HEK293T (cell line): ENCODE results near the gene TSEN15.

Source experiments
- CTCF ChIA-PET: fragments of 350-600 bp; formaldehyde crosslinking; extraction: SDS; loops from one replicate; lab custom pipeline; 2021; ENCODE audit warnings: antibody characterized with exemption, inconsistent platforms; lab: Yijun Ruan, JAX
- POLR2A ChIA-PET: fragments of 350-600 bp; formaldehyde crosslinking; extraction: SDS; loops from one replicate; lab custom pipeline; 2020; ENCODE audit warnings: antibody characterized with exemption, inconsistent platforms; lab: Yijun Ruan, JAX
- DNase-seq: peaks from one replicate; pipeline ENCODE4 v3.0.0; 2012; ENCODE audit warnings: mixed read lengths; ENCODE audit errors: extremely low spot score
- ARNT ChIP-seq: fragments of 450-650 bp; IDR thresholded peaks from 2 replicates; pipeline ENCODE4 v1.6.1; 2017; ENCODE audit warnings: mild to moderate bottlenecking
- BHLHE40 ChIP-seq: fragments of 450-650 bp; IDR thresholded peaks from 2 replicates; pipeline ENCODE4 v1.6.1; 2016; ENCODE audit warnings: mild to moderate bottlenecking, moderate library complexity, borderline replicate concordance
- CTBP1 ChIP-seq: fragments of 450-650 bp; IDR thresholded peaks from 2 replicates; pipeline ENCODE4 v1.6.1; 2016; ENCODE audit warnings: borderline replicate concordance
- ELF4 ChIP-seq: fragments of 450-650 bp; IDR thresholded peaks from 2 replicates; pipeline ENCODE4 v1.6.1; 2017; ENCODE audit warnings: antibody characterized with exemption
- FOXA1 ChIP-seq: fragments of 450-650 bp; IDR thresholded peaks from 2 replicates; pipeline ENCODE4 v1.6.1; 2016; ENCODE audit warnings: mild to moderate bottlenecking
- FOXK2 ChIP-seq: fragments of 450-650 bp; IDR thresholded peaks from 2 replicates; pipeline ENCODE4 v1.6.1; 2016; ENCODE audit warnings: mild to moderate bottlenecking
- FOXM1 ChIP-seq: fragments of 450-650 bp; IDR thresholded peaks from 2 replicates; pipeline ENCODE4 v1.6.1; 2017; ENCODE audit warnings: mild to moderate bottlenecking, borderline replicate concordance
- HDGF ChIP-seq: fragments of 450-650 bp; IDR thresholded peaks from 2 replicates; pipeline ENCODE4 v1.6.1; 2017; ENCODE audit warnings: antibody characterized with exemption, borderline replicate concordance
- L3MBTL2 ChIP-seq: fragments of 450-650 bp; conservative IDR thresholded peaks from 2 replicates; pipeline ENCODE4 v1.6.1; 2016; ENCODE audit warnings: mild to moderate bottlenecking
- LEF1 ChIP-seq: fragments of 450-650 bp; IDR thresholded peaks from 2 replicates; pipeline ENCODE4 v1.6.1; 2017; ENCODE audit warnings: mild to moderate bottlenecking, borderline replicate concordance
- NFRKB ChIP-seq: fragments of 450-650 bp; IDR thresholded peaks from 2 replicates; pipeline ENCODE4 v1.6.1; 2016; ENCODE audit warnings: mild to moderate bottlenecking, moderate library complexity
- PKNOX1 ChIP-seq: fragments of 450-650 bp; IDR thresholded peaks from 2 replicates; pipeline ENCODE4 v1.6.1; 2016
- SP1 ChIP-seq: fragments of 450-650 bp; IDR thresholded peaks from 2 replicates; pipeline ENCODE4 v1.6.1; 2017
- SUZ12 ChIP-seq: fragments of 450-650 bp; IDR thresholded peaks from 2 replicates; pipeline ENCODE4 v1.6.1; 2016; ENCODE audit warnings: mild to moderate bottlenecking
- TARDBP ChIP-seq: fragments of 450-650 bp; IDR thresholded peaks from 2 replicates; pipeline ENCODE4 v1.6.1; 2016
- ZNF384 ChIP-seq: fragments of 450-650 bp; IDR thresholded peaks from 2 replicates; pipeline ENCODE4 v1.6.1; 2016

Gene TSEN15

GRCh38 chr1:184030433-184031091, 21.0 kb upstream of the TSEN15 start:
- TF ChIP-seq LEF1, result no peak
- TF ChIP-seq ARNT, result no peak
- TF ChIP-seq FOXM1, result no peak
- TF ChIP-seq SUZ12, result no peak
- TF ChIP-seq ZNF384, result no peak
- no peak for TF ChIP-seq TARDBP
- no peak for TF ChIP-seq L3MBTL2
- TF ChIP-seq FOXA1, result no peak
- DNase-seq, result no peak
- POLR2A ChIA-PET, result no interaction called here
- CTCF ChIA-PET, result no interaction called here

GRCh38 chr1:184031092-184031408, 20.5 kb upstream of the TSEN15 start:
- POLR2A ChIA-PET, result no interaction called here
- CTCF ChIA-PET, result no interaction called here
- TF ChIP-seq HDGF (no peak), SP1 (no peak), FOXA1 (no peak)
- DNase-seq, result no peak

GRCh38 chr1:184031409-184032107, 20.0 kb upstream of the TSEN15 start:
- CTCF ChIA-PET, result no interaction called here
- POLR2A ChIA-PET, result no interaction called here
- no peak for DNase-seq
- no peak for TF ChIP-seq TARDBP
- TF ChIP-seq HDGF, result no peak
- TF ChIP-seq L3MBTL2, result no peak
- TF ChIP-seq SP1, result no peak
- TF ChIP-seq ARNT, result no peak
- no peak for TF ChIP-seq LEF1
- no peak for TF ChIP-seq CTBP1
- no peak for TF ChIP-seq ZNF384
- no peak for TF ChIP-seq BHLHE40
- TF ChIP-seq FOXM1, result no peak
- no peak for TF ChIP-seq NFRKB
- TF ChIP-seq PKNOX1, result no peak
- TF ChIP-seq FOXK2, result no peak
- no peak for TF ChIP-seq SUZ12
- no peak for TF ChIP-seq FOXA1
- TF ChIP-seq ELF4, result no peak

- no peak for TF ChIP-seq PKNOX1
- TF ChIP-seq ARNT, result no peak
- TF ChIP-seq FOXA1, result no peak
- no peak for TF ChIP-seq BHLHE40
- no peak for TF ChIP-seq FOXM1
- TF ChIP-seq SP1, result no peak
- TF ChIP-seq NFRKB, result no peak
- TF ChIP-seq ZNF384, result no peak
- no peak for TF ChIP-seq LEF1
- TF ChIP-seq FOXK2, result no peak
- no peak for TF ChIP-seq CTBP1
- ChIA-PET CTCF (no interaction called here), POLR2A (no interaction called here)
- DNase-seq, result no peak
Measured at GRCh38 chr1:184032306-184032929, 19.1 kb upstream of the TSEN15 start.

GRCh38 chr1:184032930-184033418, 18.6 kb upstream of the TSEN15 start:
- ChIA-PET CTCF (interaction anchor here (0.6 kb wide), 1 partner anchor 728 kb away, joined by 4 read pairs; no protein-coding TSS in a partner anchor), POLR2A (no interaction called here)
- DNase-seq, result no peak
- TF ChIP-seq HDGF (no peak), NFRKB (no peak), CTBP1 (no peak), FOXK2 (no peak), PKNOX1 (no peak), SUZ12 (no peak)

GRCh38 chr1:184033711-184034167, 17.8 kb upstream of the TSEN15 start:
- ChIA-PET POLR2A (interaction anchor here (0.7 to 0.8 kb wide), 2 partner anchors 9 to 18 kb away, joined by 3 to 4 read pairs; partner anchors contain the start of gene TSEN15), CTCF (interaction anchor here (0.6 kb wide), 1 partner anchor 844 kb away, joined by 8 read pairs; no protein-coding TSS in a partner anchor)
- TF ChIP-seq SUZ12, result no peak
- no peak for DNase-seq
